ENCODE measurements around the gene MAVS.

DNA sequence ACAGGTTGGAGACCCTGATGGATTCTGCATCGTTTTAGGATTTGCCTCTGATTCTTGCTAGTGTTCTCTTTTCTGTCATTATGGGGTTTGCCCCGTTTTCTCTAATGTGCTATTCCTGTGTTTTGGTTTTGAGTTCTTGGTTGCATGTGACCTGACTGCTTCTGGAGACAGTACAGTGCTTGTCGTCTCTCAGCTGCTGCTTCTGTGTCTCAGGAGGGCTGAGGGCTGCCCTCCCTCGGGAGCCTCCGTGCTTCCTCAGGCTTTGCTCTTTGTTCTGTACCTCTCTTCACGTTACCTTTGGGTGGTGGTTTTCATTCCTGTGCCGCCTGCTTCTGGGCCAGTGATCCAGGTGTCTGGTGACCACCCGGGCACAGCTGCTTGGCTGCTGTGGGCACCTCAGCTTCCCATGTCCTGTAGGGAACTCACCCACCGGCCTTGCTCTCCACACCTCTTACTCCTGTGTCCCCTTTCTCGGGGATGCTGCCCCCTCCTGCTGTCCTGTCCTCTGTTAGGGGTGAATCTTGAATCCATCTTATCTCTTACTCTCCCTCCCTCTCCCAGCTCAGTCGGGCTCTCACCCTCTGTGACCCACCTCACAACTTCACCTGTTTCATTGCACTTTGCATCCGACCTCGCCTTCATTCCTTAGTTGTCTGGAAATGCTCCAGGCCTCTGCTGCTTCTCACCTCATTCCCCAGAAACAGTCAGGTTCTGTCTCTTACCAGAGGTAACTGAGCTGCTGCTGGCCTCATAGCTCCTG is 75.8 kb downstream of the MAVS start:
- no peak for TF ChIP-seq CTCF (IDR thresholded peaks at IDR 0.05)
- no peak for TF ChIP-seq NFYB (CRISPR knock-in tag; conservative IDR thresholded peaks at IDR 0.05; ENCODE audit: low read depth)
- TF ChIP-seq, protein P1, sequence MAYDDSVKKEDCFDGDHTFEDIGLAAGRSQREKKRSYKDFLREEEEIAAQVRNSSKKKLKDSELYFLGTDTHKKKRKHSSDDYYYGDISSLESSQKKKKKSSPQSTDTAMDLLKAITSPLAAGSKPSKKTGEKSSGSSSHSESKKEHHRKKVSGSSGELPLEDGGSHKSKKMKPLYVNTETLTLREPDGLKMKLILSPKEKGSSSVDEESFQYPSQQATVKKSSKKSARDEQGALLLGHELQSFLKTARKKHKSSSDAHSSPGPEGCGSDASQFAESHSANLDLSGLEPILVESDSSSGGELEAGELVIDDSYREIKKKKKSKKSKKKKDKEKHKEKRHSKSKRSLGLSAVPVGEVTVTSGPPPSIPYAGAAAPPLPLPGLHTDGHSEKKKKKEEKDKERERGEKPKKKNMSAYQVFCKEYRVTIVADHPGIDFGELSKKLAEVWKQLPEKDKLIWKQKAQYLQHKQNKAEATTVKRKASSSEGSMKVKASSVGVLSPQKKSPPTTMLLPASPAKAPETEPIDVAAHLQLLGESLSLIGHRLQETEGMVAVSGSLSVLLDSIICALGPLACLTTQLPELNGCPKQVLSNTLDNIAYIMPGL (CRISPR knock-in tag; IDR thresholded peaks at IDR 0.05): no peak
